GM12892 (cell line): Measurements from ENCODE around the gene TLE2.

ENCODE experiments used
- POLR2AphosphoS5 ChIP-seq: IDR thresholded peaks from 2 replicates; pipeline ENCODE4 v1.6.1; 2011; ENCODE audit warnings: low read depth, low read length, control low read depth
- TAF1 ChIP-seq: IDR thresholded peaks from 2 replicates; pipeline ENCODE4 v1.6.1; 2011; ENCODE audit warnings: low read depth, mild to moderate bottlenecking, control low read depth, low read length, borderline replicate concordance

DNA sequence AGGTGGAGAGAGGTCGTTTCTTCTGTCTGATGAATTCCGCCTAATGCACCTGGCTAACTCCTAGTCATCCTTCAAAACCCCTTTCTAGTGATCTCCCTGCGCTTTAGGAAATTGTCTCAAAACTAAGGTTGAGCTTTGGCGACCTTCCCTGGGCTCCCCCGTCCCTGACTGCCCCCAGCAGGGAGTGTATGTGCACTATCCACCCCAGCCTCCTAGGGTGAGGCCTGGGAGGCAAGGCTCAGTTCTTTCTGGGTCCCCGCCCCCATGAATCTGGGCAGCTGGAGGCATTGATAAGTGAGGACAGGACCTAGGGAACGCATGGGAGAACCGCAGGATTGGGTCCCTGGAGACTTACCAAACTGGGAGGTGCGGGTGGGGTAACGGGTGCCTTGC lies 51.3 kb downstream of the TLE2 start:
- TF ChIP-seq TAF1 (no peak), POLR2AphosphoS5 (no peak)
